Ecto neural progenitor cell (in vitro differentiated cells): Measurements from ENCODE around the gene DSCAM.
"Not testable (repeated sequence)": the region's sequence is repeated elsewhere in the genome, so short reads cannot be mapped to it uniquely, and the experiment has no call there.

Experiments used
- DNase-seq: peaks from one replicate; pipeline ENCODE4 v3.0.0-alpha.2; 2018; ENCODE audit warnings: low spot score

Gene DSCAM

DNA sequence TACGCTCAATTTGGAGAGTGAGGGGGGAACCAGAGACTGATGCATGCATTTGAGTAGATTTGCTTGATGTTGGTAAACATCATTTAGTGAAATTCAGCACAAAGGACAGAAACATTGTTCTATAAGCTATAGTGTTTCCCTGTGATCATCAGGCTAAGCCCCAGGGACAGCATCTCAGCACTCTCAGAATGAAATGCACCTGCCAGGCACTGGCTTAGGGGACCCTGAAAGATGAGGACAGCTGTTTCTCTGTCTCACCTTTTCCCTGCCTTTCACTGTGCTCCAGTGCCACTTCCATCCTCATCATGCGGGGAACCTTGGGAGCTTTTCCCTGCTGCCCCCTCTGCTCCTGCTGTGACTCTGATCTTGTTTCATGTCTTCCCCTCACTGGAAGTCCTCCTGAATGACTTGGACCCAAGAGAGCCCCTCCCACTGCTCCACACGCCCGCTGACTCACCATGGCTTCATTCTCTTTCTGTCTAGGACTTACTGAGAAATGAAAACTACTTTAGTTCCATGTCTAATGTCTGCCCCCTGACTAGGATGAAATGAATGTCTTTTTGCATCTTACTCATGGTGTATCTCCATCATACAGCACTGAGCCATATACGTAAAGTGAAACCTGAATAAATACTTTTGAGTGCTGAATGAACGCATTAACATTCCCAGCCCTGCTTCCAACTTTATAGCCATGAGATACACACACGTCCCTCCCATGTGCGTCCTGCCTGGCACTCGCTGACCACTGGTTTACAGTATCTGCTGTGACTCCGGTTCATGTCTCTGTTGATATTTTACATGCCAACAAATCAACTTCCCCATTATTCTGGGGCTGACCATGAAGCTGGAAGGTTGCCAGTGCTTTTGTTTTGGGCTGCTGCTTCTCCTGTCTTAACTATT is 797.7 kb downstream of the DSCAM start:
- no peak for DNase-seq

- DNase-seq, result no peak
Observed at GRCh38 chr21:40047993-40048730, 798.8 kb downstream of the DSCAM start.

DNA sequence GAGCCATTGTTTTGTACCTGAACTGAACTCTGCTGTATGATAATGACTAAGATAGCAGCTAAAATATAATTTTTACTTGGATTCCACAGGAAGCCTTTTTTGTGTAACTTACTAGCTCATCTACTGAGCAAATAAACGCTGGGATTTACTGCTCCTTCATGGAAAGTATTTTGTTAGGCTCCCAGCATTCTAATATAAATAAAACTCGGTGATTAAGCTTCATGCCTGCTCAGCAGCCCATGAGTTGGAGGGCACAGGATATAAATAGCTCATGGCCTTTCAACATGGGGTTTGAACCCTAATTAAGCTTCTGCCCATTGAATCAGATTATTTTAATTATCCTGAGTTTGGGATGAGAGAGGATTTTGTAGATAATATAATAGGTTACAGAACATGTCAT is 799.7 kb downstream of the DSCAM start:
- no peak for DNase-seq

- no peak for DNase-seq
Observed at GRCh38 chr21:40043866-40044265, 803.1 kb downstream of the DSCAM start.

DNA sequence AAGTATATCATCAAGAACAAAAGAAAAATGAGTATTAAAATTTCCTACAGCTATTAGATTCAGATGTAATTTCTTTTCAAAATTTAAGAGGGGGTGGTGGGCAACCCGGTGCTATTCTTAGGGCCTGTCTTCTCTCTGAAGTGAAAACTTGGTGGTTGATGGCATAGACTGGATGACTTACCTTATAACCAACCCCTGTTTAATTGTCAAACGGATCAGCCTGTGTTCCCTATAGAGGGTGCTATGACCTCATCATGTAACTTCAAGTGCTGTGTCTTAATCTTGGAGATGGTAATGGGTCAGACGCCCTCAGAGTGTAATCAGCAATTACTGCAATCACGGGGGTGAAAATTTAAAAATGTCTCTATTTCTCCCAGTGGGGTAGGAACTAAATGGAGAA is 803.5 kb downstream of the DSCAM start:
- DNase-seq, result no peak

GRCh38 chr21:40041446-40041845 is 805.5 kb downstream of the DSCAM start:
- no peak for DNase-seq

DNA sequence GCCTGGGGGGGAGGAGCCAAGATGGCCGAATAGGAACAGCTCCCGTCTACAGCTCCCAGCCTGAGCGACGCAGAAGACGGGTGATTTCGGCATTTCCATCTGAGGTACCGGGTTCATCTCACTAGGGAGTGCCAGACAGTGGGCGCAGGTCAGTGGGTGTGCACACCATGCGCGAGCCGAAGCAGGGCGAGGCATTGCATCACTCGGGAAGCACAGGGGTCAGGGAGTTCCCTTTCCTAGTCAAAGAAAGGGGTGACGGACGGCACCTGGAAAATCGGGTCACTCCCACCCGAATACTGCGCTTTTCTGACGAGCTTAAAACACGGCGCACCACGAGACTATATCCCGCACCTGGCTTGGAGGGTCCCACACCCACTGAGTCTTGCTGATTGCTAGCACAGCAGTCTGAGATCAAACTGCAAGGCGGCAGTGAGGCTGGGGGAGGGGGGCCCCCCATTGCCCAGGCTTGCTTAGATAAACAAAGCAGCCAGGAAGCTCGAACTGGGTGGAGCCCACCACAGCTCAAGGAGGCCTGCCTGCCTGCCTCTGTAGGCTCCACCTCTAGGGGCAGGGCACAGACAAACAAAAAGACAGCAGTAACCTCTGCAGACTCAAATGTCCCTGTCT is 813.7 kb downstream of the DSCAM start:
- DNase-seq, result not testable (repeated sequence)

DNA sequence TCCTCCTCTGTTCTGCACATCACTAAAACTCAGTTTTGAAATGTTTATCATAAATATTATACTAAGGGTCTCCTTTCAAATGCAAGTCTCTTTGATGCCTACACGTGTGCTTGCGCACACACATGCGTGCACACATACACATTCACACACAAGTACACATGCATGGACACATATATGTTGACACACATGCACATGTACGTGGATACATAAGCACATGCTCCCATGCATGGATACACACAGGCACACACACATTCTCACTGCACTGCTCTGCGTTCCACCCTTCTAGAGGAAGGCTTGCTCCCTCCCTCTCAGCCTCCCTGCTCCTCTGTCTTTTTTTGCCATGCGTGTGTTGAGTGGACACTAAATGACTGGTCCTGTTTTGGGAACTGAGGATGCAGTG is 817.1 kb downstream of the DSCAM start:
- no peak for DNase-seq

- not testable (repeated sequence) for DNase-seq
Observed at GRCh38 chr21:40028393-40028792, 818.6 kb downstream of the DSCAM start.

- DNase-seq, result no peak
Observed at GRCh38 chr21:40021558-40022351, 825.2 kb downstream of the DSCAM start.

DNA sequence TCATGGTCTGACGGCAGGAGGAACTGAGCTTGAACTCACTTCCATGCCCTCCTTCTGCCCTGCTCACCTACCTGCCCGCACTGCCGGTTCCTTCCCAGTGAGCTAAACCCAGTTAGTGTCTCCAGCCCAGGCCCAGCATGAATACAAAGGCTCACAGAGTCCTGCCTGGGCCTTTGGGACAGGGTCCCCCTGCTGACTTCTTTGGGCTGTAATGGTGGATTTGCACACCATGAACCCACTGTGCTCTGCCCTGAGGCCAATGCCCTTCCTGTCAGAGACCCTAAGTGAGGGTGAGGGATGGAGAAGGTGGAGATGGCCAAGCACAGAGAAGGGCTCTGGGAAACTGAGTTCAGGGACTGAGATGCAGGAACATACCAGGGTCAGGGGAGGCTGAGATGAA is 826.3 kb downstream of the DSCAM start:
- no peak for DNase-seq

- DNase-seq, result no peak
Observed at GRCh38 chr21:40018871-40019475, 828.0 kb downstream of the DSCAM start.

GRCh38 chr21:40016667-40017066 is 830.3 kb downstream of the DSCAM start:
- no peak for DNase-seq

- DNase-seq, result no peak
Observed at GRCh38 chr21:40016234-40016633, 830.7 kb downstream of the DSCAM start.

GRCh38 chr21:40015818-40016217 is 831.1 kb downstream of the DSCAM start:
- no peak for DNase-seq

DNA sequence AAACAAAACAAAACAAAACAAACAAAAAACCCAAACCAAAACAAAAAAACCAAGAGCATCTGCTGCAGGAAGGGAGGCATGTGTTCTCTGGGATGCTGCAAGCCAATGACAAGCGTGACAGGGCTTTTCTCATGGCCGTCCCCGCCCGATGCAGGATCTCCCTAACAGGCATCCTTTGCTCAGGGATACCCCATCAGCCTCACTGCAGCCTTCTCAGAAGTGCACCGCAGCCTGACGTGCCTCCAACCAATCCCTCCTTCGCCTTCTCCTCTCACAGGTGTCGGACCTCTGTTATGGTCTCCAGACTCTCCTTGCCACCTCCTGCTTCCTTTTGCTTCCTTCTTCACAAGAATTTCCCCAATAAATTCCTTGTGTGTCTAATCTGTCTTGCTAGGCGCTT is 832.6 kb downstream of the DSCAM start:
- DNase-seq, result no peak

DNA sequence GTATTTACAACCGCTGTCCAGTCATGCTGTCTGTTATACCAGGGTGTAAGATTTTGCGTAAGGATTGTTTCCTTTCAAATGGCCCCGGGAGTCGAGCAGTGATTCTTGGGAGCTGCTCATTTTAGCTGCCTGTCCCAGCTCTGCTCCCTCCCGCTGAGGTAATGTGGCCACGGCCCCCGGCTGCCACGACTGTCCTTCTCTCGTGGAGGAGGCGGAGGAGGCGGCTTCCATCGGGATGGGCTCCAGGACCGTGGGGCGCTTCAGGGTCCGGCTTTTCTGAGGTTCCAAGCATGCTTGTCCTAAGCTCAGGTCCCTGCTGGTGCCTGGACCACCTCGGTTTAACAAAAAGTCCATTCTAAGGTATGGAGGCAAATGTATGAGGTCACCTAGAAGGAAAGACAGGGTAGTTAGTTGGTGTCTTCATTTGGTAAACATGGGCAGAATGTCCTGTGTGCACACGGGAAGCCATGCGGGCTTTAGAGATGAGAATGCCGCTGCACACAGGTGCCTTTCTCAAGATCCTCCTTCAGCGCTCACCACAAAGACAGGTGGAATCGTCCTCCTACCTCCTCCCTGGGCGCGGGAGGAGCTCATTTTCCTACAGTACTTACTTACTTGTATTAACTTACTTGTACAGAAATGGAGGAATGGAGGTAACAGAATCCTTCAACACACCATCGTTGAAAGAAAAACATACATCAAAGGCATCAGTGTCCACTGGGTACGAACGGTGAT is 833.8 kb downstream of the DSCAM start:
- no peak for DNase-seq

- no peak for DNase-seq
Observed at GRCh38 chr21:40011371-40011770, 835.6 kb downstream of the DSCAM start.

DNA sequence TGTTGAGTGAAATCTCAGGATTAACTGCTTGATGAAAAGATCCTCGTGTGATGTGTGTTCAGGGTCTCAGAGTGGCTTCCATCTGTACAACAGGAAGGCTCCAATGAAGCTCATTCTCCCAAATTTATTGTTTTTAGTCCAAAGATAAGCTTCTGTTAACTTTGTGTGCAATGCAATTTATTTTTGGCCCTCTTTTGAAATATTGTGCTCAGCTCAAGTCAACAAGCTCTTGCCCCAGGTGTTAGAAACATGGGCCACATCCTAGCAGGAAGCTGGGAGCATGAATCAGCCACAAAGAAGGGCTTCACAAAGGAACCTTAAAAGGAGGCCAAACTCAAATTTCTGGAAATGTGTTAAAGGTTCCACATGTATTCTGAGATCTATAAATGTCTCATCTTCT is 844.0 kb downstream of the DSCAM start:
- DNase-seq, result no peak

GRCh38 chr21:39984286-39984991 is 862.5 kb downstream of the DSCAM start:
- no peak for DNase-seq
